ENCODE results near the gene ZNF638.

GRCh38 chr2:71317060-71317459 lies 14.5 kb upstream of the ZNF638 start:
- TF ChIP-seq, protein P1, sequence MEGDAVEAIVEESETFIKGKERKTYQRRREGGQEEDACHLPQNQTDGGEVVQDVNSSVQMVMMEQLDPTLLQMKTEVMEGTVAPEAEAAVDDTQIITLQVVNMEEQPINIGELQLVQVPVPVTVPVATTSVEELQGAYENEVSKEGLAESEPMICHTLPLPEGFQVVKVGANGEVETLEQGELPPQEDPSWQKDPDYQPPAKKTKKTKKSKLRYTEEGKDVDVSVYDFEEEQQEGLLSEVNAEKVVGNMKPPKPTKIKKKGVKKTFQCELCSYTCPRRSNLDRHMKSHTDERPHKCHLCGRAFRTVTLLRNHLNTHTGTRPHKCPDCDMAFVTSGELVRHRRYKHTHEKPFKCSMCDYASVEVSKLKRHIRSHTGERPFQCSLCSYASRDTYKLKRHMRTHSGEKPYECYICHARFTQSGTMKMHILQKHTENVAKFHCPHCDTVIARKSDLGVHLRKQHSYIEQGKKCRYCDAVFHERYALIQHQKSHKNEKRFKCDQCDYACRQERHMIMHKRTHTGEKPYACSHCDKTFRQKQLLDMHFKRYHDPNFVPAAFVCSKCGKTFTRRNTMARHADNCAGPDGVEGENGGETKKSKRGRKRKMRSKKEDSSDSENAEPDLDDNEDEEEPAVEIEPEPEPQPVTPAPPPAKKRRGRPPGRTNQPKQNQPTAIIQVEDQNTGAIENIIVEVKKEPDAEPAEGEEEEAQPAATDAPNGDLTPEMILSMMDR (IDR thresholded peaks at IDR 0.05), result no peak
- TF ChIP-seq POLR2A (IDR thresholded peaks at IDR 0.05), result no peak
